H1 (cell line): Measurements from ENCODE around the gene ZNF527. TPM values are rescaled to one million over a fixed set of nuclear protein-coding genes. Genes with fewer than 3 reads are reported as not detected.

Experiments
- RAD21 ChIP-seq, 2 experiments: IDR thresholded peaks in 1 of 2; conservative IDR thresholded peaks in 1 of 2; 2 replicates each; pipeline ENCODE4 v1.6.1; 2011; ENCODE audit warnings: low read depth in 2 of 2, low read length in 2 of 2, improper control_type of control experiment in 1 of 2, inconsistent platforms in 1 of 2, mild to moderate bottlenecking in 1 of 2, moderate library complexity in 1 of 2
- USF2 ChIP-seq: IDR thresholded peaks from 2 replicates; pipeline ENCODE4 v1.6.1; 2011; ENCODE audit warnings: low read length, improper control_type of control experiment
- polyA plus RNA-seq, 7 experiments: library from polyadenylated mRNA; depleted of rRNA in 3 of 7; stranded (reverse) in 5 of 7; unstranded in 2 of 7; fragments of >200 nt in 5 of 7; fragments of 200-250 nt in 2 of 7; gene quantifications; 1 replicate in 5 of 7; 2 replicates in 1 of 7; 4 replicates in 1 of 7; pipeline versions ENCODE4 v1.2.1 to v1.2.3, GENCODE V29; 2011 to 2013; ENCODE audit warnings: missing spikeins in 2 of 7, mixed read lengths in 2 of 7
- total RNA-seq: library from RNA; stranded (reverse); fragmentation: NEBNext Ultra II Directional; extraction: Animal tissue kit (Norgen Biotek cat#: 25700); gene quantifications from 2 replicates; pipeline ENCODE4 v1.2.1, GENCODE V29; 2021

ZNF527 gene
- total and polyA plus RNA-seq, 2 of the 8 experiments (the other 6 are each of a cell fraction or from before 2014, with no cell fraction given) = 2.1 to 4.5 TPM

- TF ChIP-seq RAD21 (IDR thresholded peaks at IDR 0.05 in 1 of 2, conservative IDR thresholded peaks at IDR 0.05 in 1 of 2; ENCODE audit: low read depth in 2 of 2, low read length in 2 of 2) (no peak), USF2 (no peak)
These were observed 22.8 kb upstream of the ZNF527 start (continued) for GRCh38 chr19:37348060-37348459.
